Suprapubic skin (tissue), 4 donors: Measurements from ENCODE around the gene RENBP. TPM values are rescaled to one million over a fixed set of nuclear protein-coding genes. Genes with fewer than 3 reads are reported as not detected.

Source experiments
- DNase-seq, 2 donors: peaks; one replicate each; pipeline ENCODE4 v3.0.0-alpha.2; 2019; ENCODE audit warnings: low spot score in 2 of 2
- H3K27ac ChIP-seq: fragments of 200-600 bp; sonication (generic); one replicate; pipeline ENCODE4 v1.5.1; 2019
- H3K27me3 ChIP-seq: fragments of 200-600 bp; sonication (generic); one replicate; pipeline ENCODE4 v1.5.1; 2019
- H3K36me3 ChIP-seq: fragments of 200-600 bp; sonication (generic); one replicate; pipeline ENCODE4 v1.5.1; 2019
- H3K4me1 ChIP-seq: fragments of 200-600 bp; sonication (generic); one replicate; pipeline ENCODE4 v1.5.1; 2019
- H3K4me3 ChIP-seq: fragments of 200-600 bp; sonication (generic); one replicate; pipeline ENCODE4 v1.5.1; 2019; ENCODE audit warnings: mild to moderate bottlenecking
- H3K9me3 ChIP-seq: fragments of 200-600 bp; sonication (generic); one replicate; pipeline ENCODE4 v1.5.1; 2019
- EP300 ChIP-seq: sonication (generic); formaldehyde crosslinking; IDR thresholded peaks from one replicate; pipeline ENCODE4 v1.6.1; 2017; ENCODE audit warnings: antibody characterized with exemption
- POLR2A ChIP-seq, 2 donors: fragments of 450-650 bp; IDR thresholded peaks; one replicate each; pipeline ENCODE4 v1.6.1; 2017; ENCODE audit warnings: antibody characterized with exemption in 2 of 2, mild to moderate bottlenecking in 2 of 2, moderate library complexity in 2 of 2
- POLR2AphosphoS5 ChIP-seq, 3 donors: sonication (generic); formaldehyde crosslinking; IDR thresholded peaks; one replicate each; pipeline ENCODE4 v1.6.1; 2017; ENCODE audit warnings: antibody characterized with exemption in 3 of 3
- WGBS: methylation state at CpG from one replicate; pipeline ENCODE4 v1.1.5; 2018; 5-methylcytosine and 5-hydroxymethylcytosine counted together
- total RNA-seq, 4 donors: library from RNA; depleted of rRNA; stranded (reverse); fragments of >200 nt; gene quantifications; one replicate each; pipeline ENCODE4 v1.1.0, GENCODE V29; 2016
- TF ChIP-seq, protein P1 (sequence below), 2 donors: fragments of 200-600 bp in 1 of 2; fragments of 450-650 bp in 1 of 2; sonication (generic) in 1 of 2; IDR thresholded peaks; one replicate each; pipeline ENCODE4 v1.5.1; 2016 to 2019; ENCODE audit warnings: antibody characterized with exemption in 2 of 2, mild to moderate bottlenecking in 1 of 2, moderate library complexity in 1 of 2

Gene RENBP
- total RNA-seq, 4 donors from 2014 or later, result 1.7 to 9.9 (median 4.6) TPM

GRCh38 chrX:153927922-153928760, 16.3 kb downstream of the RENBP start:
- TF ChIP-seq EP300 (no peak), POLR2A (IDR thresholded peaks at IDR 0.05) (peak in 1 of 2 donors; percentile 50), POLR2AphosphoS5 (IDR thresholded peaks at IDR 0.05) (peak in 1 of 3 donors; percentile 47)
- TF ChIP-seq, protein P1, sequence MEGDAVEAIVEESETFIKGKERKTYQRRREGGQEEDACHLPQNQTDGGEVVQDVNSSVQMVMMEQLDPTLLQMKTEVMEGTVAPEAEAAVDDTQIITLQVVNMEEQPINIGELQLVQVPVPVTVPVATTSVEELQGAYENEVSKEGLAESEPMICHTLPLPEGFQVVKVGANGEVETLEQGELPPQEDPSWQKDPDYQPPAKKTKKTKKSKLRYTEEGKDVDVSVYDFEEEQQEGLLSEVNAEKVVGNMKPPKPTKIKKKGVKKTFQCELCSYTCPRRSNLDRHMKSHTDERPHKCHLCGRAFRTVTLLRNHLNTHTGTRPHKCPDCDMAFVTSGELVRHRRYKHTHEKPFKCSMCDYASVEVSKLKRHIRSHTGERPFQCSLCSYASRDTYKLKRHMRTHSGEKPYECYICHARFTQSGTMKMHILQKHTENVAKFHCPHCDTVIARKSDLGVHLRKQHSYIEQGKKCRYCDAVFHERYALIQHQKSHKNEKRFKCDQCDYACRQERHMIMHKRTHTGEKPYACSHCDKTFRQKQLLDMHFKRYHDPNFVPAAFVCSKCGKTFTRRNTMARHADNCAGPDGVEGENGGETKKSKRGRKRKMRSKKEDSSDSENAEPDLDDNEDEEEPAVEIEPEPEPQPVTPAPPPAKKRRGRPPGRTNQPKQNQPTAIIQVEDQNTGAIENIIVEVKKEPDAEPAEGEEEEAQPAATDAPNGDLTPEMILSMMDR (IDR thresholded peaks at IDR 0.05), result no peak
- DNase-seq, result peak; percentile 95 to 96
- Histone ChIP-seq H3K9me3 (no peaks in the 10 kb centered on the region), H3K27me3 (no peaks in the 10 kb centered on the region), H3K36me3 (peaks cover 18% of the 10 kb centered on the region), H3K4me3 (peak overlapping the region; percentile 59), H3K27ac (peak overlapping the region; percentile 90), H3K4me1 (peaks cover 38% of the 10 kb centered on the region)
- WGBS, result 17% methylated on average over 59 of the region's 76 CpGs

GRCh38 chrX:153927672-153927921, 16.8 kb downstream of the RENBP start:
- Histone ChIP-seq H3K9me3 (no peaks in the 10 kb centered on the region), H3K27me3 (no peaks in the 10 kb centered on the region), H3K27ac (peak overlapping the region; percentile 90), H3K4me1 (peaks cover 41% of the 10 kb centered on the region), H3K36me3 (peaks cover 18% of the 10 kb centered on the region), H3K4me3 (peak overlapping the region; percentile 59)
- no peak for DNase-seq
- 24% methylated on average over 8 of the region's 8 CpGs for WGBS
- no peak for TF ChIP-seq POLR2A (IDR thresholded peaks at IDR 0.05)
- TF ChIP-seq EP300, result no peak
- TF ChIP-seq, protein P1 (IDR thresholded peaks at IDR 0.05), result no peak
- TF ChIP-seq POLR2AphosphoS5 (IDR thresholded peaks at IDR 0.05), result no peak

DNA sequence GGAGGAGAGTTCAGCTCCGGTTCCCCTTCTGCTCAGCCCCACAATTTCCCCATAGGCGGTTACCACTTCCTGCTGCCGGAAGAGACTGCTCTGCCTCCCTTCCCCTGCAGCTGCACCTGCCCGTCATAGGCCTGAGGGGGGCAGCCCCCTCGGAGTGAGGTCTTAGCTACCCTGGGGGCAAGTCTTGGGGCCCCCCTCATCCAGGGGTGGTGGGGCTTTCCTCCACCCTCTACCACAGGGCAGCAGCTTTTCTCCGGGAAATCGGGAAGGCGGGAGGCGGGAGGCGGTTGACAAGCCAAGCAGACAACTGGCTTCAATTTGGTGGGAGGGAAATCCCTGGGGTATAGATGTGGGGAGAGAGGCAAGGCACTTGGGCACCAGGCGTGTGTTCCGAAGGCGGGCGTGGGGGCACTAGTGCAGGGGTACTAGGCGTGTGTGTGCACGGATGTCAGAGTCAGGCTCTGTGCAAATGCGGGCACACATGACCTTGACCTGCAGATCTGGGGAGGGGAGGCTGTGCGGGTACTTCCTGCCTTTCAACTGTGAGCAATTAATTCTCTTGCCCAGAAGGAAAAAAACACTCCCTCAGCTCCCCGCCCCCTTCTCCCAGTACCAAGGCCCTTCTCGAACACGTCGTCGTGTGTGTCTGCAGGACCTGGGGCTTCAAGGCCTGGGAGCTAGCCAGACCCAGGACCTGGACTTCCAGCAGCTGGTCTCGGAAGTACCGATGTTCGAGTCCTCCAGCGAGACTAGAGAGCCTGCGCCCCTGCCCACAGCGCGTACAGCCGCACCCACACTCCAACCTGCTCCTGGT, 17.4 kb downstream of the RENBP start:
- no peak for TF ChIP-seq POLR2A (IDR thresholded peaks at IDR 0.05)
- TF ChIP-seq, protein P1 (IDR thresholded peaks at IDR 0.05), result no peak
- no peak for TF ChIP-seq POLR2AphosphoS5 (IDR thresholded peaks at IDR 0.05)
- no peak for TF ChIP-seq EP300
- H3K9me3 ChIP-seq, result no peaks in the 10 kb centered on the region
- WGBS, result 38% methylated on average over 8 of the region's 31 CpGs
- H3K27ac ChIP-seq, result peak overlapping the region; percentile 90
- peak overlapping the region; percentile 59 for H3K4me3 ChIP-seq
- H3K4me1 ChIP-seq, result peaks cover 41% of the 10 kb centered on the region
- H3K36me3 ChIP-seq, result peaks cover 18% of the 10 kb centered on the region
- no peak for DNase-seq
- no peaks in the 10 kb centered on the region for H3K27me3 ChIP-seq

DNA sequence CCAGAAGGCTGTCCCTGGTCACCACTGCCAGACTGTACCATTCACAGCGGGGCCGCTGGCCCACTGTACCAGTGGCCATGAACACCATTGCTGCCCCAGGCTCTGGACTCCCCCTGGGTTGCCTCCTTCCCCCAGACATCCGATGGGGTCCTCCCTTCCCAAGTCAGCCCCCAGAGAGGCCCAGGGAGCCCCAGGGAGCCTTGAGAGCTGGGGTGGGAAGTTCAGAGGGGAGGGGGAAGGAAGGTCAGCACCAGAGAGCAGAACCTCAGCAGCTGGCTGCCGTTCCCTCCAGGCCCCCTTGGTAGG, 17.9 kb downstream of the RENBP start:
- H3K4me3 ChIP-seq, result peak overlapping the region; percentile 59

More for the DNA sequence above, 17.9 kb downstream of the RENBP start:
- Histone ChIP-seq H3K9me3 (no peaks in the 10 kb centered on the region), H3K4me1 (peaks cover 46% of the 10 kb centered on the region), H3K27me3 (no peaks in the 10 kb centered on the region), H3K27ac (peak overlapping the region; percentile 90), H3K36me3 (peaks cover 13% of the 10 kb centered on the region)
- 49% methylated on average over 4 of the region's 4 CpGs for WGBS
- no peak for DNase-seq
- no peak for TF ChIP-seq EP300
- TF ChIP-seq, protein P1 (IDR thresholded peaks at IDR 0.05), result no peak
- TF ChIP-seq POLR2AphosphoS5 (IDR thresholded peaks at IDR 0.05), result no peak
- no peak for TF ChIP-seq POLR2A (IDR thresholded peaks at IDR 0.05)
